HG03097 (cell line): ENCODE results near the gene RPS6KB2.
A peak's percentile ranks its signal among the peaks of the same experiment; 100 is the strongest.

Source experiments
- ATAC-seq: cut with Tn5 transposase; IDR thresholded peaks from one replicate; pipeline ENCODE4 v1.9.1; 2021; ENCODE audit not compliant: unreplicated experiment, low FRiP score

The RPS6KB2 gene

GRCh38 chr11:67409781-67410368, 18.4 kb upstream of the RPS6KB2 start:
- ATAC-seq: no peak

GRCh38 chr11:67410369-67410831, 17.9 kb upstream of the RPS6KB2 start:
- no peak for ATAC-seq

GRCh38 chr11:67410984-67411784, 17.1 kb upstream of the RPS6KB2 start:
- no peak for ATAC-seq

GRCh38 chr11:67411785-67412152, 16.5 kb upstream of the RPS6KB2 start:
- ATAC-seq: no peak

- ATAC-seq: no peak
Measured at GRCh38 chr11:67412495-67413179, 15.7 kb upstream of the RPS6KB2 start.

- no peak for ATAC-seq
Measured at GRCh38 chr11:67413266-67413849, 14.9 kb upstream of the RPS6KB2 start.

- ATAC-seq: no peak
Measured at GRCh38 chr11:67415501-67416304, 12.6 kb upstream of the RPS6KB2 start, which contains the start of gene CARNS1. Gene CARNS1 (plus strand): TSS chr11:67415678. CDS start chr11:67416200, 522 bp downstream.

GRCh38 chr11:67416416-67417335, 11.6 kb upstream of the RPS6KB2 start:
- ATAC-seq: no peak

GRCh38 chr11:67417425-67417824, 10.9 kb upstream of the RPS6KB2 start:
- ATAC-seq: no peak

GRCh38 chr11:67418476-67419281, 9.6 kb upstream of the RPS6KB2 start:
- ATAC-seq: no peak

GRCh38 chr11:67419325-67420049, 8.8 kb upstream of the RPS6KB2 start:
- ATAC-seq: no peak

GRCh38 chr11:67420147-67420645, 8.1 kb upstream of the RPS6KB2 start:
- no peak for ATAC-seq

- peak; percentile 74 for ATAC-seq
Measured at GRCh38 chr11:67420646-67421429, 7.5 kb upstream of the RPS6KB2 start.

GRCh38 chr11:67421430-67422031, 6.8 kb upstream of the RPS6KB2 start:
- no peak for ATAC-seq

- no peak for ATAC-seq
Measured at GRCh38 chr11:67422891-67423290, 5.4 kb upstream of the RPS6KB2 start.

GRCh38 chr11:67423466-67423865, 4.8 kb upstream of the RPS6KB2 start:
- no peak for ATAC-seq
